ENCODE results near the gene MOV10. TPM values are rescaled to one million over a fixed set of nuclear protein-coding genes. Genes with fewer than 3 reads are reported as not detected.

Gene MOV10
- total and polyA plus RNA-seq, 2 of the 13 experiments (the other 11 are each of a cell fraction or from before 2014, with no cell fraction given), result 56.4 to 58.2 TPM

DNA sequence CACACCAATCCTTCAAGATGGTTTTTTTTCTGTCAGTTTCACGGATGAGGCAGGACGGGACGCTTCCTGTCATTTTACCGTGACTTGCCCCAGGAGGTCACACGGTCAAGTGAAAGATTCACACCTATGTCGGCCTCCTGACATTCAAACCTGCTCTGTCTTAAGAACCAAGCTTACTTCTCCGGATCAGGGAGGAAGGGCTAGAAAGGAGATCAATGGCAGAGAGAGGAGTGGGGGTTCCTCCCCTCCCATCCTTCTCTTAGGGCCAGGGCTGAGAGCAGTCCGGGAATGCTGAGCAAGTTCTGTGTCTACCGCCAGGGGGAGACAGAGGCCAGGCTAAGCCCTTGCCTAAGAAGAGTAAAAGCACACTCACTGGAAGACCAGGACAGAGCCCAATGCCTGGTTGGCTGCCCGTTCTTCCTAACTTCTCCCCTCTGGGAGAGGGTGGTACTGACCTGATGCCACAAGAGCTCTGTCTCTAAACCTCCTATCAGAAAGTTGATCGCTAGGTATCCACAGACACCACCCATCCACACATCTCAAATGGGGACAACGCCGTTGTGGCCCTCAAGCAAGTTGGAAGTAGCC lies 41.8 kb downstream of the MOV10 start (continued):
- TF ChIP-seq ISL2 (CRISPR knock-in tag; IDR thresholded peaks at IDR 0.05), result no peak
- TF ChIP-seq, protein P1, sequence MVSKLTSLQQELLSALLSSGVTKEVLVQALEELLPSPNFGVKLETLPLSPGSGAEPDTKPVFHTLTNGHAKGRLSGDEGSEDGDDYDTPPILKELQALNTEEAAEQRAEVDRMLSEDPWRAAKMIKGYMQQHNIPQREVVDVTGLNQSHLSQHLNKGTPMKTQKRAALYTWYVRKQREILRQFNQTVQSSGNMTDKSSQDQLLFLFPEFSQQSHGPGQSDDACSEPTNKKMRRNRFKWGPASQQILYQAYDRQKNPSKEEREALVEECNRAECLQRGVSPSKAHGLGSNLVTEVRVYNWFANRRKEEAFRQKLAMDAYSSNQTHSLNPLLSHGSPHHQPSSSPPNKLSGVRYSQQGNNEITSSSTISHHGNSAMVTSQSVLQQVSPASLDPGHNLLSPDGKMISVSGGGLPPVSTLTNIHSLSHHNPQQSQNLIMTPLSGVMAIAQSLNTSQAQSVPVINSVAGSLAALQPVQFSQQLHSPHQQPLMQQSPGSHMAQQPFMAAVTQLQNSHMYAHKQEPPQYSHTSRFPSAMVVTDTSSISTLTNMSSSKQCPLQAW (CRISPR knock-in tag; IDR thresholded peaks at IDR 0.05), result 0 out of 2 replicates have a peak, but pooled peaks have one; percentile 44
- no peak for TF ChIP-seq ZNF441 (CRISPR knock-in tag; IDR thresholded peaks at IDR 0.05; ENCODE audit: borderline replicate concordance)
- no peak for TF ChIP-seq FOSL1 (CRISPR knock-in tag; IDR thresholded peaks at IDR 0.05; ENCODE audit: borderline replicate concordance)
- no peak for TF ChIP-seq HNF4G (IDR thresholded peaks at IDR 0.05; ENCODE audit: borderline replicate concordance, low read depth, low read length)
- TF ChIP-seq HNF4G (CRISPR knock-in tag; IDR thresholded peaks at IDR 0.05; ENCODE audit: borderline replicate concordance, low read depth), result no peak
- TF ChIP-seq, protein P2, sequence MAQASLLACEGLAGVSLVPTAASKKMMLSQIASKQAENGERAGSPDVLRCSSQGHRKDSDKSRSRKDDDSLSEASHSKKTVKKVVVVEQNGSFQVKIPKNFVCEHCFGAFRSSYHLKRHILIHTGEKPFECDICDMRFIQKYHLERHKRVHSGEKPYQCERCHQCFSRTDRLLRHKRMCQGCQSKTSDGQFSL (CRISPR knock-in tag; IDR thresholded peaks at IDR 0.05), result no peak
- TF ChIP-seq, protein P3, sequence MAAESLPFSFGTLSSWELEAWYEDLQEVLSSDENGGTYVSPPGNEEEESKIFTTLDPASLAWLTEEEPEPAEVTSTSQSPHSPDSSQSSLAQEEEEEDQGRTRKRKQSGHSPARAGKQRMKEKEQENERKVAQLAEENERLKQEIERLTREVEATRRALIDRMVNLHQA (CRISPR knock-in tag; IDR thresholded peaks at IDR 0.05), result no peak
- no peak for TF ChIP-seq ZNF510 (CRISPR knock-in tag; IDR thresholded peaks at IDR 0.05; ENCODE audit: low read depth)
- TF ChIP-seq TMF1 (CRISPR knock-in tag; IDR thresholded peaks at IDR 0.05; ENCODE audit: low read depth), result no peak
- no peak for TF ChIP-seq ZNF564 (CRISPR knock-in tag; IDR thresholded peaks at IDR 0.05)
- TF ChIP-seq, protein P4, sequence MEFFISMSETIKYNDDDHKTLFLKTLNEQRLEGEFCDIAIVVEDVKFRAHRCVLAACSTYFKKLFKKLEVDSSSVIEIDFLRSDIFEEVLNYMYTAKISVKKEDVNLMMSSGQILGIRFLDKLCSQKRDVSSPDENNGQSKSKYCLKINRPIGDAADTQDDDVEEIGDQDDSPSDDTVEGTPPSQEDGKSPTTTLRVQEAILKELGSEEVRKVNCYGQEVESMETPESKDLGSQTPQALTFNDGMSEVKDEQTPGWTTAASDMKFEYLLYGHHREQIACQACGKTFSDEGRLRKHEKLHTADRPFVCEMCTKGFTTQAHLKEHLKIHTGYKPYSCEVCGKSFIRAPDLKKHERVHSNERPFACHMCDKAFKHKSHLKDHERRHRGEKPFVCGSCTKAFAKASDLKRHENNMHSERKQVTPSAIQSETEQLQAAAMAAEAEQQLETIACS (CRISPR knock-in tag; IDR thresholded peaks at IDR 0.05), result no peak
- no peak for TF ChIP-seq FOXC1 (CRISPR knock-in tag; IDR thresholded peaks at IDR 0.05; ENCODE audit: borderline replicate concordance)
- no peak for TF ChIP-seq SMAD3 (CRISPR knock-in tag; IDR thresholded peaks at IDR 0.05)
- peak; percentile 81 for TF ChIP-seq TEAD3 (CRISPR knock-in tag; optimal IDR thresholded peaks at IDR 0.05; ENCODE audit: borderline replicate concordance)
- no peak for TF ChIP-seq ZNF777 (CRISPR knock-in tag; IDR thresholded peaks at IDR 0.05)
- no peak for TF ChIP-seq ZNF644 (CRISPR knock-in tag; IDR thresholded peaks at IDR 0.05; ENCODE audit: low read depth)
- no peak for TF ChIP-seq SUZ12 (IDR thresholded peaks at IDR 0.05; ENCODE audit: low read depth, low read length)
- no peak for TF ChIP-seq CENPT (CRISPR knock-in tag; IDR thresholded peaks at IDR 0.05; ENCODE audit: low read depth)
- no peak for TF ChIP-seq RFX3 (CRISPR knock-in tag; IDR thresholded peaks at IDR 0.05)
- TF ChIP-seq CHD2 (IDR thresholded peaks at IDR 0.05; ENCODE audit: low read depth, low read length), result no peak
